Ovary (tissue), 9 donors: ENCODE data around the gene LGR6. TPM values are rescaled to one million over a fixed set of nuclear protein-coding genes. Genes with fewer than 3 reads are reported as not detected.
A peak's percentile ranks its signal among the peaks of the same experiment; 100 is the strongest.

Experiments used
- DNase-seq, 5 donors: peaks; one replicate each; pipeline ENCODE4 v3.0.0-alpha.2; 2019 to 2020
- H3K27ac ChIP-seq, 2 donors: fragments of 200-600 bp; one replicate each; pipeline versions ENCODE4 v1.5.1 to v1.8.0; 2019 to 2022
- H3K27me3 ChIP-seq: fragments of 200-600 bp; one replicate; pipeline ENCODE4 v1.8.0; 2022
- H3K36me3 ChIP-seq: fragments of 200-600 bp; sonication (generic); one replicate; pipeline ENCODE4 v1.5.1; 2019
- H3K4me1 ChIP-seq: one replicate; pipeline ENCODE4 v1.8.1; 2013; ENCODE audit warnings: mild to moderate bottlenecking, moderate library complexity; ENCODE audit not compliant: insufficient read depth
- H3K4me3 ChIP-seq: fragments of 200-600 bp; sonication (generic); one replicate; pipeline ENCODE4 v1.5.1; 2017
- H3K9me3 ChIP-seq, 2 donors: fragments of 200-600 bp in 1 of 2; sonication (generic) in 1 of 2; one replicate each; pipeline versions ENCODE4 v1.5.1 to v1.8.1; 2013 to 2019; ENCODE audit warnings: mild to moderate bottlenecking in 1 of 2, moderate library complexity in 1 of 2
- CTCF ChIP-seq, 3 donors: fragments of 450-650 bp in 2 of 3; fragments of 200-600 bp in 1 of 3; IDR thresholded peaks; one replicate each; pipeline versions ENCODE4 v1.5.1 to v1.8.0; 2016 to 2022; ENCODE audit warnings: antibody characterized with exemption in 3 of 3, mild to moderate bottlenecking in 1 of 3
- EP300 ChIP-seq: sonication (generic); formaldehyde crosslinking; IDR thresholded peaks from one replicate; pipeline ENCODE4 v1.6.1; 2017; ENCODE audit warnings: antibody characterized with exemption
- POLR2A ChIP-seq: fragments of 450-650 bp; IDR thresholded peaks from one replicate; pipeline ENCODE4 v1.6.1; 2017; ENCODE audit warnings: antibody characterized with exemption, mild to moderate bottlenecking, moderate library complexity
- WGBS, 3 donors: extraction: QIAGEN DNeasy Blood & Tissue Kit in 1 of 3; methylation state at CpG; one replicate each; pipeline versions ENCODE4 v1.1.5 to v1.1.7; 2013 to 2017; 5-methylcytosine and 5-hydroxymethylcytosine counted together
- intact Hi-C, 4 donors: fragments of 100-400 bp; cut with DNase I; formaldehyde crosslinking; loops; one replicate each; pipeline versions ENCODE4 v1.11.0 to v1.15.1; 2022 to 2023
- polyA plus RNA-seq, 2 donors: library from polyadenylated mRNA; stranded (reverse); fragments of 200-250 nt in 1 of 2; fragments of 350-450 nt in 1 of 2; fragmentation: Illumina TruSeq in 1 of 2; extraction: RNeasy Lipid Tissue Mini Kit (QIAGEN cat#74804) in 1 of 2; gene quantifications; one replicate each; pipeline ENCODE4 v1.2.3, GENCODE V29; 2013 to 2014
- total RNA-seq, 7 donors: library from RNA; depleted of rRNA in 2 of 7; stranded (reverse); fragments of >200 nt in 2 of 7; fragmentation: NEBNext Ultra II Directional in 3 of 7; extraction: Animal tissue kit (Norgen Biotek cat#: 25700) in 3 of 7; gene quantifications; one replicate each; pipeline versions ENCODE4 v1.1.0 to v1.2.4, GENCODE V29; 2016 to 2023
- donor health status: DM: no; HTN: no; CAD: no; lungs with moderate emphysema.
- donor health status: DM: no; HTN: no; CAD: no.
- donor health status: Bipolar disorder and iron deficiency.
- donor health status: DM: yes; HTN: yes; CAD: no.
- donor health status: DM: no; HTN: no; CAD: no.
- donor health status: DM: yes; HTN: yes; CAD: no.

Gene LGR6
- total and polyA plus RNA-seq, 9 donors: 0.24 to 12.4 (median 1.4) TPM

- WGBS, 3 donors: 29 to 36% (median 36%) methylated on average over 15 of the region's 15 CpGs
- peak in 3 of 5 donors; percentile 52 to 73 (median 68) for DNase-seq
- Histone ChIP-seq H3K9me3 (no peaks in the 10 kb centered on the region), H3K27ac (peak overlapping the region; percentile 35 to 62), H3K27me3 (no peaks in the 10 kb centered on the region), H3K4me3 (no peak overlapping the region), H3K4me1 (peaks cover 45% of the 10 kb centered on the region), H3K36me3 (no peaks in the 10 kb centered on the region)
- intact Hi-C loops: no loop called here
- TF ChIP-seq POLR2A: no peak
- TF ChIP-seq EP300: no peak
- TF ChIP-seq CTCF (IDR thresholded peaks at IDR 0.05): no peak
These were observed 30.9 kb upstream of the LGR6 start for GRCh38 chr1:202162418-202163280.

- peak in 2 of 5 donors; percentile 50 to 52 for DNase-seq
- peaks cover 52% of the 10 kb centered on the region for H3K4me1 ChIP-seq
- no peaks in the 10 kb centered on the region for H3K9me3 ChIP-seq
- intact Hi-C loops: no loop called here
- no peaks in the 10 kb centered on the region for H3K36me3 ChIP-seq
- TF ChIP-seq CTCF (IDR thresholded peaks at IDR 0.05): no peak
- TF ChIP-seq POLR2A: no peak
- TF ChIP-seq EP300: no peak
- H3K27me3 ChIP-seq: no peaks in the 10 kb centered on the region
- peak overlapping the region; percentile 35 to 62 for H3K27ac ChIP-seq
- 42 to 60% (median 50%) methylated on average over 12 of the region's 12 CpGs for whole genome bisulfite sequencing, 3 donors
- no peak overlapping the region for H3K4me3 ChIP-seq
These were observed 30.0 kb upstream of the LGR6 start for GRCh38 chr1:202163281-202164270.

- Histone ChIP-seq H3K4me1 (peaks cover 53% of the 10 kb centered on the region), H3K27ac (peak overlapping the region; percentile 62 to 66), H3K4me3 (no peak overlapping the region), H3K27me3 (no peaks in the 10 kb centered on the region), H3K36me3 (no peaks in the 10 kb centered on the region), H3K9me3 (no peaks in the 10 kb centered on the region)
- no peak for TF ChIP-seq EP300
- WGBS, 3 donors: 31 to 42% (median 37%) methylated on average over 9 to 11 of the region's 11 CpGs
- intact Hi-C loops: no loop called here
- DNase-seq: peak in 3 of 5 donors; percentile 59 to 74 (median 69)
These were observed 29.1 kb upstream of the LGR6 start for GRCh38 chr1:202164271-202165037.

- TF ChIP-seq CTCF (IDR thresholded peaks at IDR 0.05) (no peak), POLR2A (no peak), EP300 (no peak)
- Histone ChIP-seq H3K9me3 (no peaks in the 10 kb centered on the region), H3K4me1 (peaks cover 47% of the 10 kb centered on the region), H3K27me3 (no peaks in the 10 kb centered on the region), H3K4me3 (no peak overlapping the region), H3K36me3 (no peaks in the 10 kb centered on the region), H3K27ac (peak overlapping the region; percentile 12 to 73)
- DNase-seq: peak in 3 of 5 donors; percentile 81 to 86 (median 85)
- 66 to 86% (median 83%) methylated on average over 20 of the region's 20 CpGs for WGBS, 3 donors
- intact Hi-C loops: no loop called here
These were observed 28.2 kb upstream of the LGR6 start for GRCh38 chr1:202165267-202165941.
